Measurements from ENCODE around the gene ZNF580.

DNA sequence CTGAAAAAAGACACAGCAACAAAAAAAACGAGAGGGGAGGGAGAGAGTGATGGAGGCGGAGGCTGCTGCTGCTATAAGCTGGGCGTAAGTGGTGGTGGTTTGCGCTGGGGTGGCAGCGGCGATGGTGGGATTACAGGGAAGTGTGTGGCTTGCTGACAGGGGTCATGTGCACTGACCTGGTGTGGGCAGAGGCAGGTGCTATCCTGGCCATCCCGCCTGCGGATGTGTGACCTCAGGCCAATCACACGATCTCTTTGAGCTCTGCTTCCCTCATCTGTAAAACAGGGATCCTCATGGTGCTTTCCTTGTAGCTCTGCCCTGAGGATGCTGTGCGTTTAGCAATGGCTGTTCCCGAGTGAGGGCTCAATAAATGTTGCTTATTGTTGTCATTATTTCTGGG is 3.3 kb upstream of the ZNF580 start:
- TF ChIP-seq, protein P1, sequence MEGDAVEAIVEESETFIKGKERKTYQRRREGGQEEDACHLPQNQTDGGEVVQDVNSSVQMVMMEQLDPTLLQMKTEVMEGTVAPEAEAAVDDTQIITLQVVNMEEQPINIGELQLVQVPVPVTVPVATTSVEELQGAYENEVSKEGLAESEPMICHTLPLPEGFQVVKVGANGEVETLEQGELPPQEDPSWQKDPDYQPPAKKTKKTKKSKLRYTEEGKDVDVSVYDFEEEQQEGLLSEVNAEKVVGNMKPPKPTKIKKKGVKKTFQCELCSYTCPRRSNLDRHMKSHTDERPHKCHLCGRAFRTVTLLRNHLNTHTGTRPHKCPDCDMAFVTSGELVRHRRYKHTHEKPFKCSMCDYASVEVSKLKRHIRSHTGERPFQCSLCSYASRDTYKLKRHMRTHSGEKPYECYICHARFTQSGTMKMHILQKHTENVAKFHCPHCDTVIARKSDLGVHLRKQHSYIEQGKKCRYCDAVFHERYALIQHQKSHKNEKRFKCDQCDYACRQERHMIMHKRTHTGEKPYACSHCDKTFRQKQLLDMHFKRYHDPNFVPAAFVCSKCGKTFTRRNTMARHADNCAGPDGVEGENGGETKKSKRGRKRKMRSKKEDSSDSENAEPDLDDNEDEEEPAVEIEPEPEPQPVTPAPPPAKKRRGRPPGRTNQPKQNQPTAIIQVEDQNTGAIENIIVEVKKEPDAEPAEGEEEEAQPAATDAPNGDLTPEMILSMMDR (IDR thresholded peaks at IDR 0.05), result no peak
- no peak for TF ChIP-seq POLR2A (IDR thresholded peaks at IDR 0.05)

Data from ovary (tissue), 3 donors.